Memory B cell (primary cell): ENCODE measurements around the gene CA4.
A peak's percentile ranks its signal among the peaks of the same experiment; 100 is the strongest.

Experiments
- ATAC-seq: fragments of 150-1000 bp; cut with Tn5 transposase; 2 replicates; pipeline ENCODE4 v1.10.0; 2021; ENCODE audit warnings: low read depth, mild to moderate bottlenecking, moderate library complexity
- DNase-seq, 2 donors: peaks; one replicate each; pipeline ENCODE4 v3.0.0; 2022; ENCODE audit warnings: low spot score in 2 of 2
- H3K27ac Mint-ChIP-seq: one replicate; pipeline ENCODE4 v1.8.0; 2022; ENCODE audit warnings: mild to moderate bottlenecking, moderate library complexity, mixed read lengths
- H3K27me3 Mint-ChIP-seq: one replicate; pipeline ENCODE4 v1.8.0; 2022; ENCODE audit warnings: mixed read lengths
- H3K36me3 Mint-ChIP-seq: one replicate; pipeline ENCODE4 v1.8.0; 2022; ENCODE audit warnings: mild to moderate bottlenecking, mixed read lengths
- H3K4me1 Mint-ChIP-seq: one replicate; pipeline ENCODE4 v1.8.0; 2022; ENCODE audit warnings: mixed read lengths
- H3K4me3 Mint-ChIP-seq: one replicate; pipeline ENCODE4 v1.8.0; 2022; ENCODE audit warnings: mild to moderate bottlenecking, moderate library complexity, mixed read lengths
- H3K9me3 Mint-ChIP-seq: one replicate; pipeline ENCODE4 v1.8.0; 2022; ENCODE audit warnings: mixed read lengths

Gene CA4

DNA sequence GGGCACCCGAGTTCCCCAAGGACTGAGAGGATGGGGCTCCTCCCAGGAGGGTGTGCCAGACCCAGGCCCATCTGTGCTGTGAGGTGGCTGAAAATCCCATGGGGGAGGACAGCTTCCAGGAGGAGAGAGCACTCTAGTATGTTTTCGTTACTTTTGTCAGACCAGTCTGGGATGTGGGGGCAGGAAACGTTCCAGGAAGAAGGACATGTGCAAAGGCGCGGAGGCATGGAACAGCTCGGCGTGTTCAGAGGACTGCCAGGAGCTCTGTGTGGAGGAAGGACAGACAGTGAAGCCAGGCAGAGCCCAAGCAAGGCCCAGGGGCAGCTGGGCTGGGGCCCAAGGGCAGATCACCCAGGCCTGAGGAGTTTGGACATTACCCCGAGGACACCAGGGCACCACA lies 7.0 kb downstream of the CA4 start:
- Mint-ChIP-seq H3K9me3 (no peaks in the 10 kb centered on the region), H3K27ac (no peak overlapping the region), H3K27me3 (peaks cover 33% of the 10 kb centered on the region), H3K4me1 (peaks cover 6% of the 10 kb centered on the region), H3K4me3 (no peak overlapping the region), H3K36me3 (no peaks in the 10 kb centered on the region)
- DNase-seq (no peak), ATAC-seq (no peak)

DNA sequence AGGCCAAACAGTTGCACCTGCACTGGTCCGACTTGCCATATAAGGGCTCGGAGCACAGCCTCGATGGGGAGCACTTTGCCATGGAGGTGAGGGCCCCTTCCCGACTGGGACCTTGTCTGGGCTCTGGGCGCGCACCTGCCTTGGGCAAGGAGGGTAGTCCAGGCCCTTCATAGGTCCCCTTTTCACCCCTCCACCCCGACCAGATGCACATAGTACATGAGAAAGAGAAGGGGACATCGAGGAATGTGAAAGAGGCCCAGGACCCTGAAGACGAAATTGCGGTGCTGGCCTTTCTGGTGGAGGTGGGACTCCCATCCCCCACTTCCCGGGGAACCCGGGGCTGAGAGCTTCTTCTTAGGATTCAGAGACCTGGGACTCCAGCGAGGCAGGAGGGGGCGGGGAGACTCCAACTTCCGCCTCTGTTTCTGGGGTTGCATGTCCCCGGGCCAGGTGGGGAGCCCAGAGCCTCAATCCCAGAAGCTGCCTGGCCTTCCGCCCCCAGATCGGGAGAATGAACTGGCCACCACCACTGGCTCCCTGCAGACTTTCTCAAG lies 7.8 kb downstream of the CA4 start:
- Mint-ChIP-seq H3K27me3 (peaks cover 35% of the 10 kb centered on the region), H3K36me3 (no peaks in the 10 kb centered on the region), H3K27ac (no peak overlapping the region), H3K4me1 (peaks cover 6% of the 10 kb centered on the region), H3K9me3 (no peaks in the 10 kb centered on the region), H3K4me3 (no peak overlapping the region)
- DNase-seq (no peak), ATAC-seq (no peak)

DNA sequence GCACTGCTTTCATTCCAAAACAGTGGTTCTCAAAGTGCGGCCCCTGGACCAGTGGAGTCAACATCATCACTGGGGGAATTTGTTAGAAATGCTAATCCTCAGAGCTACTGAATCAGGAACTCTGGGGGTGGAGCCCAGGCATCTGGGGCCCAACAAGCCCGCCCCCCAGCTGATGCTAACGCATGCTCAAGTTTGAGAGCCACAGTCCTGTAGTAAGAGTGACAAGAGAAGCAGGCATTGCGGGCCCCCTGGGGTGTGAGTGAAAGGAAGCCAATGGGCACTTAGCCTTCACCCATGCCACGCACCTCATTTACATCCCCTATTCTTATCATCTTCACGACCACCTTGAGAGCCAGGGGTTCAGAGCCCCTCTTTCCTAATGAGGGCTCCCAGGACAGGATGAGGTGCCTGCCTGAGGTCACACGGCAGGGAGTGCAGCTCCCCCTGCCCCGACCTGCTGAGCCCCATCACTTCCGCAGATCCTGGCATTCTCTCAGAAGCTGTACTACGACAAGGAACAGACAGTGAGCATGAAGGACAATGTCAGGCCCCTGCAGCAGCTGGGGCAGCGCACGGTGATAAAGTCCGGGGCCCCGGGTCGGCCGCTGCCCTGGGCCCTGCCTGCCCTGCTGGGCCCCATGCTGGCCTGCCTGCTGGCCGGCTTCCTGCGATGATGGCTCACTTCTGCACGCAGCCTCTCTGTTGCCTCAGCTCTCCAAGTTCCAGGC lies 9.1 kb downstream of the CA4 start:
- H3K36me3 Mint-ChIP-seq, result no peaks in the 10 kb centered on the region
- H3K27ac Mint-ChIP-seq, result no peak overlapping the region
- ATAC-seq (no peak), DNase-seq (no peak)
- H3K9me3 Mint-ChIP-seq, result no peaks in the 10 kb centered on the region
- no peak overlapping the region for H3K4me3 Mint-ChIP-seq
- H3K4me1 Mint-ChIP-seq, result peaks cover 6% of the 10 kb centered on the region
- H3K27me3 Mint-ChIP-seq, result peaks cover 33% of the 10 kb centered on the region

DNA sequence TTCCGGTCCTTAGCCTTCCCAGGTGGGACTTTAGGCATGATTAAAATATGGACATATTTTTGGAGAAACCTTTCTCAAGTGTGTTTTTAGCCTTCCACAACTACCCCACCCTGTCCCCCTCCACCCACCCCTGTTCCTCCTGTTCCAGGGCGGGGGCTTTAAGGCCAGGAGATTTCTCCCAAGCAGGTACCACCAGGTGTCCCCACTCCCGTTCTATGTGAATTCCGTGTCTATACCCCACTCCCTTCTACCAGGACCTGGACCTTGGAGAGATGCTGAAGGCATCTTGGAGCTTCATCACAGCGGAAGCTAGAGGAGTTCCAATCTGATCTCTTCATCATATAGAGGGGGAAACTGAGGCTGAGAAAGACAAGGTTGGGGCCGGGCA lies 9.7 kb downstream of the CA4 start:
- DNase-seq, result no peak
- Mint-ChIP-seq H3K4me3 (no peak overlapping the region), H3K9me3 (no peaks in the 10 kb centered on the region), H3K36me3 (no peaks in the 10 kb centered on the region), H3K27ac (no peak overlapping the region), H3K27me3 (peaks cover 36% of the 10 kb centered on the region), H3K4me1 (peaks cover 9% of the 10 kb centered on the region)
- no peak for ATAC-seq

DNA sequence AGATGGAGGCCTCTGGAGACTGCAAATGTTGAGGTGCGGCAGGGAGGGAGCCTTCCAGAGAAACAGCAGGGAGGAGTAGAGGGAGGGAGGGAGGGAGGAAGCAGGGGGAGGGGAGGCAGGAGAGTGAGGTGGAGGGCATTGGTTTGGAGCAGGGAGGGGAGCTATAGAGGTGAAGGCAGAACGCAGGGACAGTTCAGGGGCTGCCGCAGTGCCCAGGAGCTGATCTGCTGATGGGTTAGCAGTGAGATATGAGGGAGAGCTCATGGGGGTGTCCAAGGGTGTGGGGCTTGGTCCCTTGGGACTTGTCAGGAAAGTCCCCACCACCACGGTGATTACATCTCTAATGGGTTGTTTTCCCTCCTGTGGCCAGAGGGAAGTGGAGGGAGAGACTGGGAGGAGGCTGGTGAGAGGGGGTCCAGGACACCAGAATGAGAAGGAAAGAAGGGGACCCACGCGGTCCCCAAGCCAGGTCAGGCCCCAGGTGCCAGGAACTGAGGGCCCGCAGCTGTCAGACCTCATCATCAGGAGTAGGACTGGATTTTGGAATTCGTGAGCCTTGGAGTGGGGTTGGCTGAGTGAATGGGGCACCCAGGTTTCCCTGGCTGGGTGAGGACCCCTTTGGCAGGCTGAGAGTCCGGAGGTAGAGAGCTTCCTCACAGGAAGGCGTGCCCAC lies 11.2 kb downstream of the CA4 start:
- no peaks in the 10 kb centered on the region for H3K9me3 Mint-ChIP-seq
- H3K4me1 Mint-ChIP-seq, result peaks cover 9% of the 10 kb centered on the region
- ATAC-seq, result peak; percentile 46
- H3K27me3 Mint-ChIP-seq, result peaks cover 32% of the 10 kb centered on the region
- no peaks in the 10 kb centered on the region for H3K36me3 Mint-ChIP-seq
- H3K4me3 Mint-ChIP-seq, result no peak overlapping the region
- DNase-seq, result no peak
- H3K27ac Mint-ChIP-seq, result peak overlapping the region; percentile 26

DNA sequence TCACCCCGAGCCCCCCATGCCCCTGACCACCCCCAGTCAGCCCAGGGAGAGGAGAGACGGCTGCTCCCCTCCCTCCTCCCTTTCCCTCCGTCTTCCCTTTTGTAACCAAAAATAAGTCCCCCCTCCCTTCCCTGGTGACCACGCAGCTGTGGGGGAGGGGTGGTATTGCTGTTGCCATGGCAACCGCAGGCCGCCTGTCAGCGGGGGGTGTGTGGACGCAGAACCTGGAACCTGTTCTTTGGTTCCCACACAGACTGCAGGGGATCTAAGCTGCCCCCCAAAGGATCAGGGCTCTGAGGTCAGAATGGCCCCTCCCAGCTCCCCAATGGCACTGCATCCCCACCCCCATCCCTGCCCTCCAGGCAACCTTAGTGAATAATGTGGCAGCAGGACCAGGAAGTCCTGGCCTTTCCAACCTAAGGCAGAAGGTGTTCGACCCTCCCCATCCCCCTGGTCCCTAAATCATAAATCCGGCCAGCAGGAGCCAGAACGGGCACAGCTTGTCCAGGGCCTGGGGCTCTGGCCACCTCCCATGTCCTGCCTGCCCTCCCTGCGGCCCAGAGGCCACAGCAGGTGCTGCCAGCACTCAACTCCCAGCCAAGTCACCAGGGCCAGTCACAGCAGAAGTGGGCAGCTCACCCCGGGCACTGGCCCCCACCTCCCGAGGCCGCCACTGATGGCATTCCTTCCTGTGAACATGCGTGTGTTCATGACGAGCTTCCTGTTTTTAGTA lies 12.0 kb downstream of the CA4 start:
- Mint-ChIP-seq H3K36me3 (no peaks in the 10 kb centered on the region), H3K4me1 (peaks cover 9% of the 10 kb centered on the region), H3K9me3 (no peaks in the 10 kb centered on the region), H3K4me3 (no peak overlapping the region), H3K27ac (no peak overlapping the region), H3K27me3 (peaks cover 25% of the 10 kb centered on the region)
- DNase-seq (no peak), ATAC-seq (no peak)

DNA sequence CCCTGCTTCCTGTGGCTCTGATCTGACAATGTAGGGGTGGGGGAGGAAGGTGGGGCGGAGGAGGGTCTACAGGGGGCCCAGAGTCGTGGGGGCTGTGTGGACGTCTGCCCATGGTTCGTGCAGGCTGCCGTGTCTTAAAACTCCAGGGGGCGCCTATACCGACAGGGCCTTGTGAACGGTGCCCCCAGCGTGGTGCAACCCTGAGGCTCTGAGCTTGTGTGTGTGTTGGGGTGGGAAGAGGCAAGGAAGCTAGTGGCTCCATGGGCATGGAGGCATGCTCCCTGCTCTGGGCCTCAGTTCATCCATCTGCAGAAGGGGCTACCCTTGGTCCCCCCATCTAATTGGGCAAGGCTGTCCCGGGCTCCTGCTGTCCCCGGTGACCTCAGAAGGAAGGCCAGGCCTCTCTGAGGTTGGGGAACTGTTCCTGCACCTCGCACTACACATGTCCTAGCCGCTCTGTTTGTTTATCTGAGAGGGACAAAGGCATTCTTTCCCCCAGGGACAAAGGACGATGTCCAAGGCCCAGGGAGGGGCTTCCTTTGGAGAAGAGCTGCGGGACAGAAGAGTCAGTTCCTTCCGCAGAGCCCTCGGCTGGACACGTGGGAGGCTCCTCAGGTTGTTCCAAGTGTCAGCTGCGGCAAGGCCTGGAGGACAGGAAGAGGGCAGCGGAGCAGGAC lies 13.5 kb downstream of the CA4 start:
- H3K27me3 Mint-ChIP-seq, result peaks cover 23% of the 10 kb centered on the region
- H3K4me1 Mint-ChIP-seq, result peaks cover 9% of the 10 kb centered on the region
- no peak overlapping the region for H3K4me3 Mint-ChIP-seq
- DNase-seq (no peak), ATAC-seq (no peak)
- H3K36me3 Mint-ChIP-seq, result no peaks in the 10 kb centered on the region
- H3K27ac Mint-ChIP-seq, result no peak overlapping the region
- no peaks in the 10 kb centered on the region for H3K9me3 Mint-ChIP-seq

DNA sequence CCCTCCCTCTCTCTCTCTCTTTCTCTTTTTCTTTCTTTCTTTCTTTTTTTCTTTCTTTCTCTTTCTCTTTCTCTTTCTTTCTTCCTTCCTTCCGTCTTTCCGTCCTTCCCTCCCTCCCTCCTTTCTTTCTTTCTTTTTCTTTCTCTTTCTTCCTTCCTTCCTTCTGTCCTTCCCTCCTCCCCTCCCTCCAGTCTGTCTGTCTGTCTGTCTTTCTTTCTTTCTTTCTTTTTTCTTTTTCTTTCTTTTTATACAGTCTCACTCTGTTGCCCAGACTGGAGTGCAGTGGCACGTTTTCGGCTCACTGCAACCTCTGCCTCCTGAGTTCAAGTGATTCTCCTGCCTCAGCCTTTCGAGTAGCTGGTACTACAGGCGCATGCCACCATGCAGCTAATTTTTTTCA lies 14.4 kb downstream of the CA4 start:
- H3K9me3 Mint-ChIP-seq, result no peaks in the 10 kb centered on the region
- H3K27ac Mint-ChIP-seq, result peak overlapping the region; percentile 22
- no peak overlapping the region for H3K4me3 Mint-ChIP-seq
- peaks cover 23% of the 10 kb centered on the region for H3K27me3 Mint-ChIP-seq
- no peak for DNase-seq
- peaks cover 9% of the 10 kb centered on the region for H3K4me1 Mint-ChIP-seq
- H3K36me3 Mint-ChIP-seq, result no peaks in the 10 kb centered on the region
- no peak for ATAC-seq

DNA sequence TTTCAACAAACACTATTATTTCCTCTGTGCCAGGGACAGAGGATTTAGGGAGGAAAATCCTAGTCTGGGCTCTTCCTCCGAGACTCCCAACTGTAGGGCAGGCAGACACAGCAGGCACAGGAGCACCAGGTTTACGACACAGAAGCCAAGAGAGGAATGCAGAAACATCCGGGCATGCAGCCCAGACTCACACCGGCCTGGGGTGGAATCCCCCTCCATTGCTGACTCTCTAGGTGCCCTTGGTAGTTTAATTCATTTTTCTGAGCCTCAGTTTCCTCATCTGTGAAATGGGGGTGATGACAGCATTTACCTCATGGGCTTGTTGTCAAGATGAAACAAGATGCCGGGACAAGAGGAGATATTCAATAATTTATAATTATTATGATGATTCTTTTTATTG lies 14.9 kb downstream of the CA4 start:
- Mint-ChIP-seq H3K36me3 (no peaks in the 10 kb centered on the region), H3K4me1 (peaks cover 9% of the 10 kb centered on the region), H3K27ac (no peak overlapping the region), H3K9me3 (no peaks in the 10 kb centered on the region), H3K27me3 (peaks cover 21% of the 10 kb centered on the region), H3K4me3 (no peak overlapping the region)
- no peak for DNase-seq
- no peak for ATAC-seq

DNA sequence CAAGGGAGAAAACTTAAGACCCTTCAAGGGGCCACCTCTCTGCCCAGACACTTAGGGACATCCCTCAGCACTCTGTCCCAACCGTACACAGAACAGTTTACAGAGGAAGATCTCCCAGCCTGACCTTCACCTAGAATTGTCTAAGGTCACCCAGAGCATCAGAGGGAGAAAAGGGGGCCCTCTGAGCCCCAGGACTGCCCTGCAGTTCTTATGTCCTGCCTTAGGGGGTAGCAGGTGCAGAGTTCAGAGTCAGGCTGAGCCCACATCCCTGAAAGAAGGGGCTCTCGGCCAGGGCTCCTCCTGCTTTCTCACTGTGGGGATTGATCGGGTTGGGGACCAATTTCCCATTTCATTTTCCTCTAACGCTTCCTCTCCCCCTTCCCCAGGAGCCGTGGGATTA lies 15.4 kb downstream of the CA4 start:
- Mint-ChIP-seq H3K4me3 (no peak overlapping the region), H3K9me3 (no peaks in the 10 kb centered on the region), H3K27ac (no peak overlapping the region), H3K4me1 (peaks cover 10% of the 10 kb centered on the region), H3K27me3 (peaks cover 16% of the 10 kb centered on the region), H3K36me3 (no peaks in the 10 kb centered on the region)
- DNase-seq (no peak), ATAC-seq (no peak)

DNA sequence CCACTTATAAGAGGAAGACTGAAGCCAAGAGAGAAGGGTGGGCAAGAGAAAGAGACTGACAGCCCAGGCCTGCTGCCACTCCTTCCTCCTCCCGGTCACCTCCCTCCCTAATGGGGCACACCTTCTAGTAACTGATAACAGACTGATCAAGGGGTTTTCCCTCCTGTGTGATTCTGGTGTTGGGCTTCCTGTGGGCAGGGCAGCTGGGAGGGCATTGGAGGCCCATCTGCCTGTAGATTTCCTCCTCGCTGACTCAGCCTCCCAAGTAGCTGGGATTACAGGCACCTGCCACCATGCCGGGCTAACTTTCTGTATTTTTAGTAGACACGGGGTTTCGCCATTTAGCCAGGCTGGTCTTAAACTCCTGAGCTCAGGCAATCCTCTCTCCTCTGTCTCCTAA lies 16.2 kb downstream of the CA4 start:
- ATAC-seq (peak; percentile 42), DNase-seq (no peak)
- no peak overlapping the region for H3K27ac Mint-ChIP-seq
- no peak overlapping the region for H3K4me3 Mint-ChIP-seq
- peaks cover 13% of the 10 kb centered on the region for H3K27me3 Mint-ChIP-seq
- peaks cover 12% of the 10 kb centered on the region for H3K4me1 Mint-ChIP-seq
- H3K9me3 Mint-ChIP-seq, result no peaks in the 10 kb centered on the region
- H3K36me3 Mint-ChIP-seq, result no peaks in the 10 kb centered on the region

DNA sequence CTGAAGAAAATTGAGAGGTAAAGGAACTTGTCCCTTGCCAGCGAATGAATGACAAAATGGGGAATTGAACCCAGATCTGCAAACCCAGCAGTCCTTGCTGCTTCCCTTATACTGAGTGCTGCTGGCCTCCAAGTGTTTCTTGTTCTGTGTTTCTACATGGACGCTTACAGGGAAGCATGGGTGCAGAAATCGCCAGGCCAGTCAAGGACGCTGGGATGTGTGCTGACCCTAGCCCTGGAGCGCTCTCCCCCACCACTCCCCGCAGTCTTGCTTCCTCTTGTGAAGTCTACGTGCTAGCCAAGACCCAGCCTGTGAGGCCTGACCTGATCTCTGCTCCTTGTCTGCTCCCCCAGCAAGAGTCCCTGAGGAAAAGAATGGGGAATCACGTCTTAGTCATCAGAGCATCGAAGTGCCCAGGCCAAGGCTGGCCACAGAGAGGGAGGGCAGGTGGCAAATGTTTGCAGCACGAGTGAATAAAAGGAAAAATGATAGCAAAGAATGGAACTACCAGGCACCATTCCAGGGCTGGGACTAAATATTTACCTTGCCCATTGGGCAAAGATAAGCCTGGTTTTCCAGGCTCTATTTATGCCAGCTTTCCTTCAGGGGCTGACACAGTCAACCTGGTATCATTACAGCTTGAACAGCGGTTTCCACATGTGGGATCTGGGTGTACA lies 17.4 kb downstream of the CA4 start:
- Mint-ChIP-seq H3K27me3 (peaks cover 6% of the 10 kb centered on the region), H3K4me3 (no peak overlapping the region), H3K4me1 (peaks cover 10% of the 10 kb centered on the region), H3K36me3 (no peaks in the 10 kb centered on the region), H3K9me3 (no peaks in the 10 kb centered on the region), H3K27ac (no peak overlapping the region)
- ATAC-seq, result no peak
- DNase-seq, result no peak

DNA sequence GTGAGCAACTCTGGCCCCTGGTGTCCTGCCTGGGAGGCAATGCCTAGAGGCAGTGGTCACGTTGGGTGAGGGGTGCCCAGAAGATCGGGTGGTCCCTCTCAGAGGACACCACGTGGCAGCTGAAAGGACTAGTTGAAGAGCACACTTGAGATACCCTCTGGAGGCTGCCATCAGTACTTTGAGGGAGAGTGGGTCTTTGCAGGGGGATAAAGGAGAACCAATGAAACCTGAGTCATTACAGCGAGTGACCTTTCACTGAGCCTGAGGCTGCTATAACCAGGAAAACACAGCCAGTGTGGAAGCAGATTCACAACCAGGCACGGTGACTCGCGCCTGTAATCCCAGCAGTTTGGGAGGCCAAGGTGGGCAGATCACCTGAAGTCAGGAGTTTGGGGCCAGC lies 18.9 kb downstream of the CA4 start:
- Mint-ChIP-seq H3K27ac (no peak overlapping the region), H3K4me1 (peaks cover 14% of the 10 kb centered on the region), H3K9me3 (no peaks in the 10 kb centered on the region), H3K36me3 (no peaks in the 10 kb centered on the region), H3K4me3 (no peak overlapping the region), H3K27me3 (peaks cover 3% of the 10 kb centered on the region)
- no peak for DNase-seq
- no peak for ATAC-seq
